Peyer's patch (tissue), 4 donors: ENCODE results near the gene CHFR.
"Not testable (repeated sequence)": the region's sequence is repeated elsewhere in the genome, so short reads cannot be mapped to it uniquely, and the experiment has no call there.

Source experiments
- POLR2A ChIP-seq, 2 donors: fragments of 450-650 bp; IDR thresholded peaks; one replicate each; pipeline ENCODE4 v1.5.1; 2017; ENCODE audit warnings: antibody characterized with exemption in 2 of 2, mild to moderate bottlenecking in 2 of 2, moderate library complexity in 2 of 2
- TF ChIP-seq, protein P1 (sequence below), 6 experiments: fragments of 450-650 bp in 4 of 6; fragments of 200-600 bp in 2 of 6; sonication (generic) in 1 of 6; IDR thresholded peaks; one replicate each; pipeline ENCODE4 v1.5.1; 2017 to 2019; ENCODE audit warnings: antibody characterized with exemption in 6 of 6, mild to moderate bottlenecking in 3 of 6, moderate library complexity in 1 of 6

DNA sequence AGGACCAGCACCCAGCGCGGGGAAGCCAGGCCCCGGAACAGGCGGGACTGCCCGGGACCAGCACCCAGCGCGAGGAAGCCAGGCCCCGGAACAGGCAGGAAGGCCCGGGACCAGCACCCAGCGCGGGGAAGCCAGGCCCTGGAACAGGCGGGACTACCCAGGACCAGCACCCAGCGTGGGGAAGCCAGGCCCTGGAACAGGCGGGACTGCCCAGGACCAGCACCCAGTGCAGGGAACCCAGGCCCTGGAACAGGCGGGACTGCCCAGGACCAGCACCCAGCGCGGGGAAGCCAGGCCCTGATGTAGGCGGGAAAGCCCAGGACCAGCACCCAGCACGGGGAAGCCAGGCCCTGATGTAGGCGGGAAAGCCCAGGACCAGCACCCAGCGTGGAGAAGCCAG, 12.8 kb downstream of the CHFR start:
- TF ChIP-seq, protein P1, sequence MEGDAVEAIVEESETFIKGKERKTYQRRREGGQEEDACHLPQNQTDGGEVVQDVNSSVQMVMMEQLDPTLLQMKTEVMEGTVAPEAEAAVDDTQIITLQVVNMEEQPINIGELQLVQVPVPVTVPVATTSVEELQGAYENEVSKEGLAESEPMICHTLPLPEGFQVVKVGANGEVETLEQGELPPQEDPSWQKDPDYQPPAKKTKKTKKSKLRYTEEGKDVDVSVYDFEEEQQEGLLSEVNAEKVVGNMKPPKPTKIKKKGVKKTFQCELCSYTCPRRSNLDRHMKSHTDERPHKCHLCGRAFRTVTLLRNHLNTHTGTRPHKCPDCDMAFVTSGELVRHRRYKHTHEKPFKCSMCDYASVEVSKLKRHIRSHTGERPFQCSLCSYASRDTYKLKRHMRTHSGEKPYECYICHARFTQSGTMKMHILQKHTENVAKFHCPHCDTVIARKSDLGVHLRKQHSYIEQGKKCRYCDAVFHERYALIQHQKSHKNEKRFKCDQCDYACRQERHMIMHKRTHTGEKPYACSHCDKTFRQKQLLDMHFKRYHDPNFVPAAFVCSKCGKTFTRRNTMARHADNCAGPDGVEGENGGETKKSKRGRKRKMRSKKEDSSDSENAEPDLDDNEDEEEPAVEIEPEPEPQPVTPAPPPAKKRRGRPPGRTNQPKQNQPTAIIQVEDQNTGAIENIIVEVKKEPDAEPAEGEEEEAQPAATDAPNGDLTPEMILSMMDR (IDR thresholded peaks at IDR 0.05), result not testable (repeated sequence)
- not testable (repeated sequence) for TF ChIP-seq POLR2A (IDR thresholded peaks at IDR 0.05)
